Amniotic epithelial cell (primary cell): ENCODE data around the gene MLN.

Source experiments
- DNase-seq: peaks from one replicate; pipeline ENCODE4 v3.0.0-alpha.2; 2010; ENCODE audit warnings: low read depth

The MLN gene

GRCh38 chr6:33771146-33772081 lies 32.4 kb downstream of the MLN start:
- peak; percentile 95 for DNase-seq

- DNase-seq: no peak
Observed at GRCh38 chr6:33770833-33771145, 33.0 kb downstream of the MLN start.

GRCh38 chr6:33770124-33770832 lies 33.5 kb downstream of the MLN start:
- no peak for DNase-seq

GRCh38 chr6:33769248-33769821 lies 34.5 kb downstream of the MLN start:
- DNase-seq: no peak

GRCh38 chr6:33768644-33769120 lies 35.1 kb downstream of the MLN start:
- DNase-seq: peak; percentile 76

- DNase-seq: no peak
Observed at GRCh38 chr6:33766921-33767907, 36.6 kb downstream of the MLN start.

- no peak for DNase-seq
Observed at GRCh38 chr6:33765368-33765767, 38.4 kb downstream of the MLN start.

- no peak for DNase-seq
Observed at GRCh38 chr6:33764036-33764435, 39.8 kb downstream of the MLN start.

GRCh38 chr6:33763483-33763882 lies 40.3 kb downstream of the MLN start:
- DNase-seq: no peak

GRCh38 chr6:33762713-33763112 lies 41.1 kb downstream of the MLN start:
- no peak for DNase-seq

GRCh38 chr6:33761922-33762629 lies 41.7 kb downstream of the MLN start:
- peak; percentile 54 for DNase-seq

GRCh38 chr6:33761581-33761921 lies 42.3 kb downstream of the MLN start:
- DNase-seq: no peak

- DNase-seq: no peak
Observed at GRCh38 chr6:33759887-33760629, 43.7 kb downstream of the MLN start.

- no peak for DNase-seq
Observed at GRCh38 chr6:33758815-33759216, 45.0 kb downstream of the MLN start.

GRCh38 chr6:33757906-33758305 lies 45.9 kb downstream of the MLN start:
- no peak for DNase-seq

GRCh38 chr6:33757113-33757512 lies 46.7 kb downstream of the MLN start:
- DNase-seq: no peak

GRCh38 chr6:33756211-33756954 lies 47.4 kb downstream of the MLN start:
- no peak for DNase-seq

GRCh38 chr6:33755070-33755869 lies 48.5 kb downstream of the MLN start:
- DNase-seq: no peak

- no peak for DNase-seq
Observed at GRCh38 chr6:33754222-33754621, 49.6 kb downstream of the MLN start.
